ENCODE data around the gene NADSYN1.
A peak's percentile ranks its signal among the peaks of the same experiment; 100 is the strongest.

Gene NADSYN1

GRCh38 chr11:71454470-71455113 lies 1.6 kb downstream of the NADSYN1 start:
- peak overlapping the region; percentile 98; the same call in 1 of the 2 replicates for H3K27ac ChIP-seq
- TF ChIP-seq CTCF (conservative IDR thresholded peaks at IDR 0.05), result peak; percentile 73

GRCh38 chr11:71456294-71456693 lies 3.3 kb downstream of the NADSYN1 start:
- no peak overlapping the region for H3K27ac ChIP-seq
- TF ChIP-seq CTCF (conservative IDR thresholded peaks at IDR 0.05), result no peak

- TF ChIP-seq CTCF (conservative IDR thresholded peaks at IDR 0.05), result no peak
- no peak overlapping the region for H3K27ac ChIP-seq
These were observed 3.8 kb downstream of the NADSYN1 start for GRCh38 chr11:71456831-71457230.

- TF ChIP-seq CTCF (conservative IDR thresholded peaks at IDR 0.05), result no peak
- no peak overlapping the region for H3K27ac ChIP-seq
These were observed 5.4 kb downstream of the NADSYN1 start for GRCh38 chr11:71458146-71459070.

- no peak for TF ChIP-seq CTCF (conservative IDR thresholded peaks at IDR 0.05)
- H3K27ac ChIP-seq, result no peak overlapping the region
These were observed 6.2 kb downstream of the NADSYN1 start for GRCh38 chr11:71459076-71459766.

- no peak for TF ChIP-seq CTCF (conservative IDR thresholded peaks at IDR 0.05)
These were observed 6.8 kb downstream of the NADSYN1 start for GRCh38 chr11:71459767-71460320.

GRCh38 chr11:71461696-71462095 lies 8.7 kb downstream of the NADSYN1 start:
- no peak overlapping the region for H3K27ac ChIP-seq
- TF ChIP-seq CTCF (conservative IDR thresholded peaks at IDR 0.05), result no peak

More at GRCh38 chr11:71459767-71460320, 6.8 kb downstream of the NADSYN1 start:
- no peak overlapping the region for H3K27ac ChIP-seq
